Measurements from ENCODE around the gene TANGO2. TPM values are rescaled to one million over a fixed set of nuclear protein-coding genes. Genes with fewer than 3 reads are reported as not detected.

The TANGO2 gene
- total RNA-seq, 3 donors from 2014 or later, result 17.5 to 29.7 (median 27.6) TPM

DNA sequence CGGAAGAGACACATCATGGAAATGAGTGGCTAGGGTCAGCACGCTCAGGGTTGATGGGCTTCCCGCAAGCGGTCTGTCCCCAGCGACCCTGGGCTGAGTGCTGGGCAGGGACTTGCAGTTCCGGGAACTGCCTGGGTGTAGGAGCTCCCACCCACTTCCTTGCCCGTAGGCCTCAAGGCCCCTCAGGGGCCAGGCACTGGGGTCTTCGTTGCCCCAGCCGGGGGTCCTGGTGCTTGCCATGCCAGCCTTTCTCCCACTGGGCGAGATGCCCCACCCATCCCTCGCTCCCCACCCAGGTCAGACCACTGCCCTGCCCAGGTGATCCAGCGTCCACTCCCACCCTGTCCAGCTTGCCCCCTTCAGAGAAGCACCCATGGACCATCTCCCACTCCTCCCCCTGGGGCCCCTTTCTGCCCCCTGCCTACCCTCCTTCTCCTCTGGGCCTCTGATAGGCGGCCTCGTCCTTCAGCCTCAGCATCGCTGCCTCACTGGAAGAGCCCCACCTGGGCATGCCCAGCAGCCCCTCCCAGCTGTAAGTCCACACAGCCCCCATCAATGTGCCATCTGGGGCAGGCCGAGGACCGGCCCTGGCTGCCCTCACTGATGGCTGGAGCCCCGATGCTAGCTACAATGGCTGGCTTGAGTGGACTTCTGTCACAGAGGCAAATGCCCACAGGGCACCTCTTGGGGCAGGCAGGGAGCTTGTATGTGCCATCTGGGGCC is 41.3 kb downstream of the TANGO2 start:
- no peaks in the 10 kb centered on the region for H3K4me1 ChIP-seq (ENCODE audit: low read depth)
- H3K4me3 ChIP-seq, result no peak overlapping the region
- H3K36me3 ChIP-seq (ENCODE audit: low read depth), result no peaks in the 10 kb centered on the region
- TF ChIP-seq, protein P1, sequence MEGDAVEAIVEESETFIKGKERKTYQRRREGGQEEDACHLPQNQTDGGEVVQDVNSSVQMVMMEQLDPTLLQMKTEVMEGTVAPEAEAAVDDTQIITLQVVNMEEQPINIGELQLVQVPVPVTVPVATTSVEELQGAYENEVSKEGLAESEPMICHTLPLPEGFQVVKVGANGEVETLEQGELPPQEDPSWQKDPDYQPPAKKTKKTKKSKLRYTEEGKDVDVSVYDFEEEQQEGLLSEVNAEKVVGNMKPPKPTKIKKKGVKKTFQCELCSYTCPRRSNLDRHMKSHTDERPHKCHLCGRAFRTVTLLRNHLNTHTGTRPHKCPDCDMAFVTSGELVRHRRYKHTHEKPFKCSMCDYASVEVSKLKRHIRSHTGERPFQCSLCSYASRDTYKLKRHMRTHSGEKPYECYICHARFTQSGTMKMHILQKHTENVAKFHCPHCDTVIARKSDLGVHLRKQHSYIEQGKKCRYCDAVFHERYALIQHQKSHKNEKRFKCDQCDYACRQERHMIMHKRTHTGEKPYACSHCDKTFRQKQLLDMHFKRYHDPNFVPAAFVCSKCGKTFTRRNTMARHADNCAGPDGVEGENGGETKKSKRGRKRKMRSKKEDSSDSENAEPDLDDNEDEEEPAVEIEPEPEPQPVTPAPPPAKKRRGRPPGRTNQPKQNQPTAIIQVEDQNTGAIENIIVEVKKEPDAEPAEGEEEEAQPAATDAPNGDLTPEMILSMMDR (IDR thresholded peaks at IDR 0.05), result no peak
- H3K9me3 ChIP-seq, result no peaks in the 10 kb centered on the region
- intact Hi-C loops (cut with DNase I, micrococcal nuclease), result no loop called here
- no peak for ATAC-seq
- no peak for DNase-seq

DNA sequence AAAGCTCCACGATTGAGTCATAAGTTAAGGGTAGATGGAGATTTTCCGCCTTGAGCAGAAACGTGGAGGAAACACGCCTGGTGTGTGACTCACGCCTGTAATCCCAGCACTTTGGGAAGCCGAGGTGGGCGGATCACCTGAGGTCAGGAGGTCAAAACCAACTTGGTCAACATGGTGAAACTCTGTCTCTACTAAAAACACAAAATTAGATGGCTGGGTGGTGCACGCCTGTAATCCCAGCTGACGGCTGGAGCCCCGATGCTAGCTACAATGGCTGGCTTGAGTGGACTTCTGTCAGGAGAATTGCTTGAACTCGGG is 41.8 kb downstream of the TANGO2 start:
- H3K4me1 ChIP-seq (ENCODE audit: low read depth), result no peaks in the 10 kb centered on the region
- H3K36me3 ChIP-seq (ENCODE audit: low read depth), result no peaks in the 10 kb centered on the region
- intact Hi-C loops (cut with DNase I, micrococcal nuclease), result no loop called here
- TF ChIP-seq, protein P1 (IDR thresholded peaks at IDR 0.05), result no peak
- no peak for ATAC-seq
- DNase-seq, result no peak
- no peak overlapping the region for H3K4me3 ChIP-seq
- H3K9me3 ChIP-seq, result no peaks in the 10 kb centered on the region

DNA sequence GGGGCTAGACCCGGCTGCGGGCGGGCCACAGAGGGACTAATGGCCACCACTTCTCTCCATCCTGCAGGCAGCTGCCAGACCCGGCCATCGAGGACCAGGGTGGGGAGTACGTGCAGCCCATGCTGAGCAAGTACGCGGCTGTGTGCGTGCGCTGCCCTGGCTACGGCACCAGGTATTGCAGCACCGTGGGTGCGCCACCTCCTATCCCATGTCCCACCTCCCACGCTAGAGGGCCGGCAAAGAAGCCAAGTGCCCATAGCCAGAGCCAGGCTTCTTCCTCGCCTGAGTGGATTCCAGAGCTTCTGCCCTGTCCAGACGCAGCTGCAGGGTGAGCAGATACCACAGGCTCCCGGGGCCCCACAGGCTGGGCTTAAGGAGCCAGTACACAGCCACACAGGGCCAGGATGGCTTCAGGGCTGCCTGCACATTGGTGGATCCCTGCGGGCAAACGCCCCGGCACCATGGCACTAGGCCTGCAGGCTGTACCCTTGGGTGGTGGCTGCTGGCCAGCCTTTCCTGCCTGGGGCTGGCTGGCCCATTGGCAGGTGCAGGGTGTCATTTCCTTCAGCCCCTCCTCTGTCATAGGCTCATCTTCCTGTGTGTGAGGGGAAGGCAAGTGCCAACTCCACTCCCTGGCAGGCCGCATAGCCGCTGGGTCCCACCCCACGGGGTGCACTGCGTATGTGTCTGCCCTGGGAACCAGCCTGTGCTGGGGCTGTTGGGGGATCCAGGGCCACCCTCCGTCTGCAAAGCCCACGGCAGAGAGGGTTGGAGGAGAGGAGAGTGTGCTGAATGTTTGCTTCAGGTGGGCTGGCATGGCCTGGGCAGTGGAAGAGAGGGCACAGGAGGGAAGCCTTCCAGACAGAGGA is 42.6 kb downstream of the TANGO2 start:
- DNase-seq (no peak), ATAC-seq (no peak)
- TF ChIP-seq, protein P1 (IDR thresholded peaks at IDR 0.05), result no peak
- no peaks in the 10 kb centered on the region for H3K9me3 ChIP-seq
- intact Hi-C loops (cut with DNase I, micrococcal nuclease), result no loop called here
- no peaks in the 10 kb centered on the region for H3K36me3 ChIP-seq (ENCODE audit: low read depth)
- no peaks in the 10 kb centered on the region for H3K4me1 ChIP-seq (ENCODE audit: low read depth)
- no peak overlapping the region for H3K4me3 ChIP-seq

DNA sequence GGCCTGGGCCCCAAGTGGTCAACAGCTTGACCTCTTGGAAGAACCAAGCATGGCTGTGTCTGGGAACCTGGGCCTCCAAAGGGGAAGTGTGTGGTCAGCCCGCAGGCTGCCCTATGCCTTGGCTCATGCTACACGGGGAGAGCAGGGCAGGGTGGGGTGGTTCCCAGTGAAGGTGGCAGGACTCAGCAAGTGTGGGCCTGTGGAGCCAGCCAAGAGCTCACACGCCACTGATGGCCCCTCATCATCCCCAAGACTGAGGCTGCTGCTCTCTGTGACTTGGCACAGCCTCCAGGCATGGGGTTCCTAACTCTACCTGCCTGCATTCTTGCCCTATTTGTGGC is 43.2 kb downstream of the TANGO2 start:
- TF ChIP-seq, protein P1 (IDR thresholded peaks at IDR 0.05), result no peak
- Histone ChIP-seq H3K36me3 (ENCODE audit: low read depth) (no peaks in the 10 kb centered on the region), H3K4me1 (ENCODE audit: low read depth) (no peaks in the 10 kb centered on the region), H3K4me3 (no peak overlapping the region), H3K9me3 (no peaks in the 10 kb centered on the region)
- DNase-seq (no peak), ATAC-seq (no peak)
- intact Hi-C loops (cut with DNase I, micrococcal nuclease), result no loop called here

DNA sequence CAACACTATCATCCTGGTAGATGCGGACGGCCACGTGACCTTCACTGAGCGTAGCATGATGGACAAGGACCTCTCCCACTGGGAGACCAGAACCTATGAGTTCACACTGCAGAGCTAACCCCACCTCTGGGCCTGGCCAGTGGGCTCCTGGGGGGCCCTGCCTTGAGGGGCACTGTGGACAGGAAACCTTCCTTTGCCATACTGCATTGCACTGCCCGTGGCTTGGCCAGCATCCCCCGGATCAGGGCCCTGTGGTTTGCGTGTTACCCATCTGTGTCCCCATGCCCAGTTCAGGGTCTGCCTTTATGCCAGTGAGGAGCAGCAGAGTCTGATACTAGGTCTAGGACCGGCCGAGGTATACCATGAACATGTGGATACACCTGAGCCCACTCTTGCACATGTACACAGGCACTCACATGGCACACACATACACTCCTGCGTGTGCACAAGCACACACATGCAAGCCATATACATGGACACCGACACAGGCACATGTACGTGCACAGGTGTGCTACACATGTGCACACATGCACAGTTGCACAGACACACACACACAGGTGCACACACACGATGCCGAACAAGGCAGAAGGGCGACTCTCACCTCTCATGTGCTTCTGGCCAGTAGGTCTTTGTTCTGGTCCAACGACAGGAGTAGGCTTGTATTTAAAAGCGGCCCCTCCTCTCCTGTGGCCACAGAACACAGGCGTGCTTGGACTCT is 43.8 kb downstream of the TANGO2 start:
- TF ChIP-seq, protein P1 (IDR thresholded peaks at IDR 0.05), result no peak
- intact Hi-C loops (cut with DNase I, micrococcal nuclease), result no loop called here
- H3K4me3 ChIP-seq, result no peak overlapping the region
- H3K9me3 ChIP-seq, result no peaks in the 10 kb centered on the region
- no peak for ATAC-seq
- no peaks in the 10 kb centered on the region for H3K4me1 ChIP-seq (ENCODE audit: low read depth)
- DNase-seq, result no peak
- no peaks in the 10 kb centered on the region for H3K36me3 ChIP-seq (ENCODE audit: low read depth)

Measured in mucosa of descending colon (tissue), 3 donors.